ENCODE data around the gene TRPM6.

DNA sequence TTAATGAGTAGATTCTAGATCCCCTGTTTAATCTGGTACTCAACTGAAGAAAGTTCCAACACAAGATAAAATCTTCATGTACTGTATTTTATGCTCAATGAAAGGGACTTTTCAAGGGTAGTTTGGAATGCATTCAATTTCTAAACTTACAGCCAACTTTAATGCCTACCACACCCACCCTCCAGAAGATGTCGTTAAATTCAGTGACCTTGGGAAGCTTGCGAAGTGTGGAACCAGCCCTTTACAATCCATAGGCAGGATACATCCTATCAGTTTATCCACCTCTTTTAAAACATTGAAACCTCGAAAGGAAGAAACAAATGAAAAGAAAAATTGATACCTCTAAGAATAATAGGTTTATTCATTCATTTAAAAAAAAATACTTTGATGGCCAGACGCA, 20.2 kb downstream of the TRPM6 start:
- TF ChIP-seq, protein P1, sequence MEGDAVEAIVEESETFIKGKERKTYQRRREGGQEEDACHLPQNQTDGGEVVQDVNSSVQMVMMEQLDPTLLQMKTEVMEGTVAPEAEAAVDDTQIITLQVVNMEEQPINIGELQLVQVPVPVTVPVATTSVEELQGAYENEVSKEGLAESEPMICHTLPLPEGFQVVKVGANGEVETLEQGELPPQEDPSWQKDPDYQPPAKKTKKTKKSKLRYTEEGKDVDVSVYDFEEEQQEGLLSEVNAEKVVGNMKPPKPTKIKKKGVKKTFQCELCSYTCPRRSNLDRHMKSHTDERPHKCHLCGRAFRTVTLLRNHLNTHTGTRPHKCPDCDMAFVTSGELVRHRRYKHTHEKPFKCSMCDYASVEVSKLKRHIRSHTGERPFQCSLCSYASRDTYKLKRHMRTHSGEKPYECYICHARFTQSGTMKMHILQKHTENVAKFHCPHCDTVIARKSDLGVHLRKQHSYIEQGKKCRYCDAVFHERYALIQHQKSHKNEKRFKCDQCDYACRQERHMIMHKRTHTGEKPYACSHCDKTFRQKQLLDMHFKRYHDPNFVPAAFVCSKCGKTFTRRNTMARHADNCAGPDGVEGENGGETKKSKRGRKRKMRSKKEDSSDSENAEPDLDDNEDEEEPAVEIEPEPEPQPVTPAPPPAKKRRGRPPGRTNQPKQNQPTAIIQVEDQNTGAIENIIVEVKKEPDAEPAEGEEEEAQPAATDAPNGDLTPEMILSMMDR (IDR thresholded peaks at IDR 0.05) = no peak
- TF ChIP-seq, protein P2, sequence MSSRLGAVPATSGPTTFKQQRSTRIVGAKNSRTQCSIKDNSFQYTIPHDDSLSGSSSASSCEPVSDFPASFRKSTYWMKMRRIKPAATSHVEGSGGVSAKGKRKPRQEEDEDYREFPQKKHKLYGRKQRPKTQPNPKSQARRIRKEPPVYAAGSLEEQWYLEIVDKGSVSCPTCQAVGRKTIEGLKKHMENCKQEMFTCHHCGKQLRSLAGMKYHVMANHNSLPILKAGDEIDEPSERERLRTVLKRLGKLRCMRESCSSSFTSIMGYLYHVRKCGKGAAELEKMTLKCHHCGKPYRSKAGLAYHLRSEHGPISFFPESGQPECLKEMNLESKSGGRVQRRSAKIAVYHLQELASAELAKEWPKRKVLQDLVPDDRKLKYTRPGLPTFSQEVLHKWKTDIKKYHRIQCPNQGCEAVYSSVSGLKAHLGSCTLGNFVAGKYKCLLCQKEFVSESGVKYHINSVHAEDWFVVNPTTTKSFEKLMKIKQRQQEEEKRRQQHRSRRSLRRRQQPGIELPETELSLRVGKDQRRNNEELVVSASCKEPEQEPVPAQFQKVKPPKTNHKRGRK (CRISPR knock-in tag; IDR thresholded peaks at IDR 0.05; ENCODE audit: borderline replicate concordance) = no peak
